B cell (primary cell): ENCODE measurements around the gene DLX3. TPM values are rescaled to one million over a fixed set of nuclear protein-coding genes. Genes with fewer than 3 reads are reported as not detected.

ENCODE experiments used
- ATAC-seq: fragments of 200-7000 bp; cut with Tn5 transposase; one replicate; pipeline ENCODE4 v1.10.0; 2021; ENCODE audit warnings: low read depth, mild to moderate bottlenecking, moderate number of reproducible peaks, moderate library complexity
- CTCF ChIA-PET: fragments of 350-600 bp; sonication (Branson Sonifier 250); formaldehyde crosslinking; loops from one replicate; lab custom pipeline; 2021; ENCODE audit warnings: antibody characterized with exemption, inconsistent platforms; lab: Charles Lee
- POLR2A ChIA-PET: fragments of 350-600 bp; sonication (Branson Sonifier 250); formaldehyde crosslinking; loops from one replicate; lab custom pipeline; 2021; ENCODE audit warnings: antibody characterized with exemption; lab: Charles Lee
- DNase-seq: peaks from one replicate; pipeline ENCODE4 v3.0.0; 2013
- H2AFZ ChIP-seq: 2 replicates; pipeline ENCODE4 v1.6.1; 2012; ENCODE audit warnings: mild to moderate bottlenecking, low read depth, low read length; ENCODE audit not compliant: insufficient read depth, poor library complexity, severe bottlenecking
- H3K27ac ChIP-seq, 2 donors: 1 replicate in 1 of 2; 2 replicates in 1 of 2; pipeline ENCODE4 v1.5.1; 2012 to 2013; ENCODE audit warnings: low read length in 2 of 2, mild to moderate bottlenecking in 2 of 2, moderate library complexity in 1 of 2
- H3K27me3 ChIP-seq, 4 experiments: fragments of 200-600 bp in 1 of 4; sonication (generic) in 1 of 4; replicated peaks in 1 of 4; 1 replicate in 2 of 4; 2 replicates in 2 of 4; pipeline versions ENCODE4 v1.6.1 to v1.7.0; 2013 to 2016; ENCODE audit warnings: low read length in 3 of 4, mild to moderate bottlenecking in 2 of 4, mixed read lengths in 1 of 4, moderate library complexity in 1 of 4; ENCODE audit not compliant: insufficient read depth in 4 of 4, control insufficient read depth in 3 of 4; ENCODE audit errors: control extremely low read depth in 1 of 4
- H3K36me3 ChIP-seq, 2 experiments: replicated peaks in 1 of 2; 1 replicate in 1 of 2; 2 replicates in 1 of 2; pipeline versions ENCODE4 v1.6.1 to v1.7.1; 2013; ENCODE audit warnings: low read length in 1 of 2; ENCODE audit not compliant: insufficient read depth in 2 of 2, control insufficient read depth in 1 of 2; ENCODE audit errors: control extremely low read depth in 1 of 2, extremely low read depth in 1 of 2
- H3K4me1 ChIP-seq, 2 donors: fragments of 200-600 bp in 1 of 2; sonication (generic) in 1 of 2; 1 replicate in 1 of 2; 2 replicates in 1 of 2; pipeline versions ENCODE4 v1.5.1 to v1.6.1; 2013 to 2017; ENCODE audit warnings: low read length in 2 of 2; ENCODE audit not compliant: control insufficient read depth in 2 of 2, insufficient read depth in 2 of 2
- H3K4me2 ChIP-seq: replicated peaks from 2 replicates; pipeline ENCODE3; 2012; ENCODE audit warnings: mild to moderate bottlenecking, low read depth, low read length; ENCODE audit not compliant: poor library complexity, severe bottlenecking
- H3K4me3 ChIP-seq, 5 experiments: fragments of 200-600 bp in 1 of 5; sonication (generic) in 1 of 5; 1 replicate in 3 of 5; 2 replicates in 2 of 5; pipeline versions ENCODE4 v1.5.1 to v1.7.0; 2011 to 2016; ENCODE audit warnings: low read length in 4 of 5, mild to moderate bottlenecking in 4 of 5, low read depth in 2 of 5, control low read depth in 1 of 5, moderate library complexity in 1 of 5; ENCODE audit not compliant: insufficient read depth in 1 of 5; ENCODE audit errors: control extremely low read depth in 1 of 5, extremely low read depth in 1 of 5
- H3K79me2 ChIP-seq: fragments of 200-600 bp; sonication (generic); one replicate; pipeline ENCODE4 v1.6.0; 2016; ENCODE audit warnings: low read length; ENCODE audit not compliant: control insufficient read depth, insufficient read depth
- H3K9ac ChIP-seq: fragments of 200-600 bp; sonication (generic); 2 replicates; pipeline ENCODE4 v1.6.1; 2017; ENCODE audit warnings: mild to moderate bottlenecking, low read length, moderate library complexity
- H3K9me3 ChIP-seq, 3 donors: one replicate each; pipeline versions ENCODE4 v1.6.1 to v1.7.1; 2013; ENCODE audit warnings: low read length in 2 of 3; ENCODE audit not compliant: control insufficient read depth in 2 of 3, insufficient read depth in 1 of 3; ENCODE audit errors: control extremely low read depth in 1 of 3
- H4K20me1 ChIP-seq: 2 replicates; pipeline ENCODE4 v1.6.0; 2012; ENCODE audit warnings: mild to moderate bottlenecking, low read length; ENCODE audit not compliant: insufficient read depth, control insufficient read depth, poor library complexity, severe bottlenecking
- H3K27ac Mint-ChIP-seq: one replicate; pipeline ENCODE4 v1.8.0; 2021; ENCODE audit warnings: mixed read lengths
- H3K27me3 Mint-ChIP-seq: one replicate; pipeline ENCODE4 v1.8.0; 2021; ENCODE audit warnings: mixed read lengths
- H3K4me1 Mint-ChIP-seq: one replicate; pipeline ENCODE4 v1.8.0; 2021; ENCODE audit warnings: mixed read lengths
- H3K4me3 Mint-ChIP-seq: one replicate; pipeline ENCODE4 v1.8.0; 2021; ENCODE audit warnings: mixed read lengths
- H3K9me3 Mint-ChIP-seq: one replicate; pipeline ENCODE4 v1.8.0; 2022; ENCODE audit warnings: mixed read lengths; ENCODE audit not compliant: insufficient read depth
- CTCF ChIP-seq: fragments of 200-600 bp; IDR thresholded peaks from one replicate; pipeline ENCODE4 v1.8.0; 2022; ENCODE audit warnings: antibody characterized with exemption, mild to moderate bottlenecking
- EZH2 ChIP-seq: IDR thresholded peaks from 2 replicates; pipeline ENCODE4 v1.6.1; 2012; ENCODE audit warnings: borderline replicate concordance, low read depth, mild to moderate bottlenecking, moderate library complexity, low read length; ENCODE audit not compliant: insufficient read depth, poor library complexity, severe bottlenecking
- WGBS: methylation state at CpG from one replicate; pipeline ENCODE4 v1.1.5; 2013; ENCODE audit warnings: missing lambda C conversion rate; ENCODE audit not compliant: insufficient coverage; 5-methylcytosine and 5-hydroxymethylcytosine counted together
- intact Hi-C: fragments of 100-400 bp; cut with micrococcal nuclease; formaldehyde crosslinking; loops from one replicate; pipeline ENCODE4 v1.10.0; 2022
- polyA plus RNA-seq: library from polyadenylated mRNA; depleted of rRNA; stranded (reverse); fragments of >200 nt; gene quantifications from 2 replicates; pipeline ENCODE4 v1.2.3, GENCODE V29; 2012
- total RNA-seq, 2 donors: library from RNA; stranded (reverse); fragments of 120-200 nt in 1 of 2; gene quantifications; 1 replicate in 1 of 2; 2 replicates in 1 of 2; pipeline versions ENCODE4 v1.2.3 to v1.2.4, GENCODE V29; 2013 to 2022

The DLX3 gene
- total and polyA plus RNA-seq, 2 donors (not counting 1 experiment from before 2014, with no cell fraction given) = not detected

- TF ChIP-seq EZH2 (no peak), CTCF (peak; percentile 66)
- ChIA-PET POLR2A (interaction anchor here (0.6 kb wide), 1 partner anchor 11 kb away, joined by 11 read pairs; no protein-coding TSS in a partner anchor), CTCF (interaction anchor here (0.9 to 3.9 kb wide), 11 partner anchors 10 to 135 kb away, joined by 3 to 74 read pairs (median 5); partner anchors contain the start of gene DLX3)
- Mint-ChIP-seq H3K4me1 (no peaks in the 10 kb centered on the region), H3K9me3 (no peaks in the 10 kb centered on the region), H3K4me3 (no peak overlapping the region), H3K27ac (no peak overlapping the region), H3K27me3 (peaks cover 55% of the 10 kb centered on the region)
- peaks cover 0 to 36% (median 3%) of the 10 kb centered on the region in 4 experiments for H3K27me3 ChIP-seq
- no peaks in the 10 kb centered on the region for H3K79me2 ChIP-seq
- ATAC-seq (peak; percentile 71), DNase-seq (peak; percentile 68)
- intact Hi-C loops = loop anchor here (1.0 kb wide), 1 partner anchor 46 kb away; no protein-coding TSS in a partner anchor
- H3K9ac ChIP-seq = no peak overlapping the region
- H4K20me1 ChIP-seq = no peaks in the 10 kb centered on the region
- H3K36me3 ChIP-seq = no peaks in the 10 kb centered on the region
- no peaks in the 10 kb centered on the region for H3K9me3 ChIP-seq
- H3K4me3 ChIP-seq = no peak overlapping the region
- no peak overlapping the region for H3K27ac ChIP-seq
- H2AFZ ChIP-seq = no peak overlapping the region
- H3K4me1 ChIP-seq = no peaks in the 10 kb centered on the region
- no peak overlapping the region for H3K4me2 ChIP-seq
- WGBS = 33% methylated on average over 5 of the region's 7 CpGs
Observed at GRCh38 chr17:49952209-49952911, 42.7 kb downstream of the DLX3 start.
